GM18526 (cell line): ENCODE measurements around the gene AK5.

ENCODE experiments used
- POLR2A ChIP-seq: IDR thresholded peaks from 3 replicates; pipeline ENCODE4 v1.6.1; 2011; ENCODE audit not compliant: insufficient read length; ENCODE audit errors: extremely low read depth

The AK5 gene

DNA sequence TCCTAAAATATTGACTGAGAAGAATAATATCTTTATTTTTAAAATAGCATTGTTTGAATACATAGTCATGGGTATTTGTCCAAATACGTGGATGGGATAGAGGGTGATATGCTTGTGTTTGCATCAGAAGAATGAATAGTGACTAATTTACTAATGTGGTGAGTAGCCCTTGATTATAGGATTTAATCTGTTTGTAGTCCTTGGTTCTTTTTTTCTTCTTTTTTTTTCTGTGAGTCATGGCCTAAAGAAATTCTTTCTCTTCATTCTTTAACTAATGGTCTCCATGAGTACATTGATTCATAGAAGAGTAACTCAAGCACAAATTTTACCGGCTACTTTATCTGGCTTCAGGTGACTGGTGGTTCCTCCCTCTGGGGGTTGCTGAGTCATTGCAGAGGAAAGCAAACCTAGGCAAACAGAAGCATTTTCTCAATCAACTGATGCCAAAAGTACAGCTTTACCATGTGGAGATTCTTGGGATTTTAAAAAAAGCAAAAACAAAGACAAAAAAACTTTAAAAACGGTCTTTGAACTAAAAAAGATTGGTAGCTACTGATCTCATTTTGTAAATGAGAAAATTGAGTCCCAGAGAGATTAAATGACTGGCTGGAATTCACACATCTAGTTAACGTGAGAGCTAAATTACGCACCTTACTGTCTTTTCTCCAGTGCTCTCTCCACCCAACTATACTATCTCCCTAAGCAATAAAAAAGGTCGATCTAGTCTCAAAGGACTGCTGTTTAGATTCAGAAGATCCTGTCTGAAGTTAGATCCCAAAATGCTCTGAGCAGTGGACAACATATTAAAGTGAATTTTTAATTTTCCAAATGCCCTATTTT lies 40.5 kb downstream of the AK5 start:
- TF ChIP-seq POLR2A, result no peak

DNA sequence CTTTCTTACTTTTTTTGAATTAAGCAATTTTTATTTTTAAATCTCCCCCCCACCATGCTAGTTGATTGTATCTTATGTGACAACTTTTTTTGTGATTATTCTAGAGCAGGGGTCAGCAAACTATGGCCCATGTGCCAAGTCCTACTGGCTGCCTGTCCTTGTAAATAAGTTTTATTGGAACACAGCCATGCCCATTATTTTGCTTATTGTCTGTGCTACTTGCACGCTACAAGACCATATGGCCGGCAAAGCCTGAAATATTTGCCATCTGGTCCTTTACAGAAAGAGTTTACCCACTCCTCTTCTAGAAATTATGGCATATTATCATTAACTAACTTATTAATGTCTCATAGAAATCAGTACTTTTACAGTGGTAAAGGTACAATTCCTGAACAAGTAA lies 51.7 kb downstream of the AK5 start:
- TF ChIP-seq POLR2A, result no peak

DNA sequence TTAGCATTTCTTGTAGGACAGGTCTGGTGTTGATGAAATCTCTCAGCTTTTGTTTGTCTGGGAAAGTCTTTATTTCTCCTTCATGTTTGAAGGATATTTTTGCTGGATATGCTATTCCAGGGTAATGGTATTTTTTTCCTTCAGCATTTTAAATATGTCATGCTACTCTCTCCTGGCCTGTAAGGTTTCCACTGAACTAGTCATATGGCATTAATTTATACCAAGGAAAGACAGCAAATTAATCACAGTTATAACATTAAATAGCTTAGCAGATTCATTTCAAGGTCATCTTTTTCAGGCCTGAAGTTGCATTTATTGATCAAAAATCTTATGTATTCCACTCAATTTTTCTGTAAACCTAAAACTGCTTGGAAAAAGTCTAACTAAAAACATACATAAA lies 54.9 kb downstream of the AK5 start:
- TF ChIP-seq POLR2A, result no peak

DNA sequence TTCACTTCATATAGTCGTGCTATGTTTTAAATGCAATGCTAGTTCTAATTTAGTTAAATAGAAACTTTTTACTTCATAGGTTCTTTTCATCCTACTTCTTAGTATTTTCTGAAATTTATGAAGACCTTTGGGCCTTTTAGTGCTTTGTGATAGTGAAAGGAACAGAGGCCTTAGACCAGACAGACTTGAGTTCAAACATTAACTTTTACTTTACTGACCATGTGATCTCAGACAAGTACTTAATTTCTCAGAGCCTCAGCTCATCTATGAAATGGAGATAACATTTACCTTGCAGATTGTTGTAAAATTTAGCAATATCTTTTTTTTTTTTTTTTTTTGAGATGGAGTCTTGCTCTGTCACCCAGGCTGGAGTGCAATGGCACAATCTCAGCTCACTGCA lies 57.5 kb downstream of the AK5 start:
- TF ChIP-seq POLR2A, result no peak

DNA sequence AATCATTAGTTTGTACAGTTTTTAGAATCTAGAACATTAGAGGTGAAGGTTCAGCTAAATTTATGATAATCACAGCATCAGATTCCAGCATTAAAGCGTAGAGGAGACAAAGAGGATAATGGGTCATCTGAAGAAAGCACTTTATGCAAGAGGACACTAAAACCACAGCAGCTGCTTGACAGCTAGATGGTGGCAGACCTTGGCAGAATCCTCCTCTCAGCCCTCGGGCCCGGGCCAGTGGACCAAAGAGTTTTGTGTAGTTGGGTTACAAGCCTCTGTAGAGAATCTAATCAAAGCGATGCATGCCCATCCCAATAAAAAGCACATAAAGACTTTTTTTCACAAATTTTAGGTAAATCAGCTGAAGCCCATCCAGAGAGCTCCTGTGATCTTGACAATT lies 59.4 kb downstream of the AK5 start:
- no peak for TF ChIP-seq POLR2A

DNA sequence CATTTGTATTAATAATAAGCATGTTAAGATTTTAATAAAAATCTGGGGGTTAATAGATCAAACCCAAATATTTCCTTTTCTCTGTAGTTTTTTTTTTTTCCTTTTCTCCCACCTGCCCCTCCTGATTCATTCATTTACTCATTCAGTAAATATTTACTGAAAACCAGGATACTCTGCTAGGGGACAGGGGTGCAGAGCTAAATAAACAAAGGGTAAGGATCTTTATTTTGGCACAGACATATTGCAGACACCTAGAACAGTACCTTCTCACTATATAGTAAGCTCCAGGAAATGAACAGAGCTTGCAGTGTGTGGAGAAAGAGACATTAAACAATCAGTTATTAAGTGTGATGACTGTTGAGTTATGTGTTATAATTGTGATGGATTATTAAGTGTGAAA lies 60.9 kb downstream of the AK5 start:
- TF ChIP-seq POLR2A, result no peak

DNA sequence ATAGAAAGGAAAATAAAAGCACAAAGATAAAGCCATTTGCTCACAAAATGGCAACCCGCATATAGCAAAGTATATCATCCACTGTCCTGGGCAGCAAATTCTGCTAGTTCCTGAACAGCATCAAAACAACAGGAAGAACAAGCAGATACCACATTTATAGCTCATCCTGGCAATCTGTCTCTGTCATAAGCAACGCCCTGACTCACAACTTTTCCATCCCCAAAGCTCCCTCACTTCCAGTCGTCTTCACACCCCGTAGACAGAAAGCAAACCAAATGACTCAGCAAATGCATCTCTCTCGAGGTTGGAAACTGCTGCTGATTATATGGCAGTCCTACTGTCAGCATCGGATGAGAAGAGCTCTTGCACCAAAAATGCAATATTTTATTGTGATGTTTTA lies 65.8 kb downstream of the AK5 start:
- no peak for TF ChIP-seq POLR2A

DNA sequence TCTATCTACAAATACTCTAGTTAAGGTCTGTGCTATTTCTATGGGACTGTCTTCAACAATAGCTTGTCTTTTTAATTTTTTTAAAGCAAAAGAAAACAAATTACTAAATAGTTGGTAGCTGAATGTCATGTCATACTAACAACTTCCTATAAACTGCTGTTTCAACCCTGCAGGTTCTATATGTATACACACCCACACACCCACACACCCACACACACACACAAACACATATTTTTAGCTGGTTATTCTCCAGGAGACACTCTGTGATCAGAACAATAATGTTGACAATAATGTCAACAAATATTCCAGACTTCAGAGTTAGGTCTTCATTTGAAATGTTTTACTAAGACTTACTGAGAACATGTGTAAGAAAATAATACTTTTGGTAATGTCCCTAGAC lies 66.7 kb downstream of the AK5 start:
- no peak for TF ChIP-seq POLR2A

DNA sequence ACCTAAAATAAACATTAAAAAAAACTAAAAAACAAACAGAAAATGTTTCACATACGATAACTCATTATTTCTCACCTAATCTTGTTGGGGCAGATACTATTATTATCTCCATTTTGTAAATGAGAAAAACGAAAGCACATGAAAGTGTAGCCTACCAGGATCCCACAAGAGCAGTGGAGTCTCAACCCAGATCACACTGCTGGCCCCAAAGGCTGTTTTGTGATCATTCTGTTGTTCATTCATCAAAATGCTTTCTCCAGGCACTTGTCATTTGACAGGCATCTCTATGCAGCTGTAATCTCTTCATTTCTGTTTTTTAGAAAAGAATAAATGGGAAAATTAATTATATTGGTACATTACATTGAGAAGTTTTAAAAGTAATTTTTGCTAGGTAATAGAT lies 67.5 kb downstream of the AK5 start:
- TF ChIP-seq POLR2A, result no peak

DNA sequence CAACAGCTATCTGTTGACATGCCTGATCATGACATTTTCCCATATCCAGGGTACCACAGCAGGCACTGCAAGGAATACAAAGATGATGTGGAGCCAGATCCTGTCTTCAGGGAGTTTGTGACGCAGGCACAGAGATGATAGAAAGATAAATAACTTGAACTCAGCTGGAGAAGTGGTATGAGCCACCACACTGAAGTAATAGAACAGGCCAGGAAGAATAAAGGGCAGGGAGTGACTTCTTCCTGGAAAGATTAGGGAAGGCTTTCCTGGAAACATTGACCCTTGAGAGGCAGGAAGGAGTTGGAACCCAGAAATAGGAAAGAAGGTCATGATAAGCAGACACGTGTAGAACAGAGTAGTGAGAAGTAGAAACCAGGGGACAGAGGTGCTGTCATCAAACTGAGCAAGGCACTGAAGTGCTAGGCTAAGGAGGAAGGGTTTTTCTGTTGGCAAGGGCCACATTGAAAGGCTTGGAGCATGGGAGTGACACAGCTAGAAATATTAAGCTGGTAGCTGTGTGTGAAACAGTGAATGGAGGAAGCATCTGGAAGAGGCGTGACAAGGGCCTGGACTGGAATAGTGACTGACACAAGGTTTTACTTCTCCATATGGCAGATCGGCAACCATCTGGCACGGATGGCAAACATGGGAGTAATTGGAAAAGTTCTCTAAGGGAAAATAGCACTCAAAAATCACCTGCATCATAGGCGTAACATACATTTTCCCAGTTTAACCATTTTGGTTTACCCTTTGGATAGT lies 68.4 kb downstream of the AK5 start:
- TF ChIP-seq POLR2A, result no peak

DNA sequence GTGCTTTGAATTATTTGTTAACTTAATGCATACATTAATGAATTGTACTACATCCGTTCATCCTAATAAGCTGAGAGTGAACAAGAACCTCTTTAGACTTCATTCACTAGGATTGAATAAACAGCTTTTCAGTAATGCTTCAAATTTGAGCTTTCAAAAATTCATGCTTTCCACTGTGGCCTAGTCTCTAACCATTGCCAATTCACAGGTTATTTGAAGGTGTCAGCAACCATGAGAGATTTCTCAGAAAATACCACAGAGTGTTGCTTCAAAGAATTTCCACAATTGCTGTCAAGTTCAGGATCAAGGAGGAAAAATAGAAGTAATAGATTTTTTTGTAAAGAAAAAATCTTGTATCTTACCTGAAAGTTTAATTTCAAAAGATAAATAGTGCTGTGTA lies 72.7 kb downstream of the AK5 start:
- TF ChIP-seq POLR2A, result no peak

DNA sequence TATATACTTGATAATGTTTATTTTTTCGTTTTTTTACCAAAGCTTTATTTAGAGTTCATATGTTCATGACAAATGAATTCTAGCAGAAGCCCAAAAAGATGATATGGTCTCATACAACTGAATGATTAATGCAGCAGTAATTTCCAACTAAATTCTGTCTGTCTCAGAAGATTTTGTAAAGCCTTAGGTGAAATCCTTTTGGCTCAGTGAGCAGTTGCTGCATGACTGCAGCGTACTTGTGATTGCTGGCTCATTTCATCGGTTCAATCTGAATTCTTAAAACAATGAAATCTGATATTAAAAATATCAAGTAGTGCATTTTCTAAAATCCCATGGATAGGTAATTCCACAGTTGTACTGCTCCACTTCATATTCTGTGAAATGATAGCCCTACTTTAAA lies 73.2 kb downstream of the AK5 start:
- TF ChIP-seq POLR2A, result no peak

DNA sequence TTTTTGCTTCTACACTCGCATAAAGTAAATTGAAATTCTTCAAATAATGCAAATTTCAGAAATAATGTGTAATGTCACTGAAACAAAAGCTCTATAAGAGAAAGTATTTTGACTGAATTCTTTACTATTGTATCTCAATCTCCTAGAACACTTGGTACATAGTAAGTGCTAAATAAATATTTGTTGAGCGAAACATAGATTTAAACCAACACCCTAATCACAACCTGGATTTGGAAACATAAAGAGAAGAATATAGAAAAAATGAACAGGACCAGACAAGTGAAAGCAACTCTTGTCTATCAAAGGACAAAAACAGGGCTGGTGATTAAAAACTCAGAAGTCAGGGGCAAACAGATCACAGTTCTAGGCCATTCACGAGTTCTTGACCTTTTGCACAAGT lies 74.3 kb downstream of the AK5 start:
- no peak for TF ChIP-seq POLR2A

DNA sequence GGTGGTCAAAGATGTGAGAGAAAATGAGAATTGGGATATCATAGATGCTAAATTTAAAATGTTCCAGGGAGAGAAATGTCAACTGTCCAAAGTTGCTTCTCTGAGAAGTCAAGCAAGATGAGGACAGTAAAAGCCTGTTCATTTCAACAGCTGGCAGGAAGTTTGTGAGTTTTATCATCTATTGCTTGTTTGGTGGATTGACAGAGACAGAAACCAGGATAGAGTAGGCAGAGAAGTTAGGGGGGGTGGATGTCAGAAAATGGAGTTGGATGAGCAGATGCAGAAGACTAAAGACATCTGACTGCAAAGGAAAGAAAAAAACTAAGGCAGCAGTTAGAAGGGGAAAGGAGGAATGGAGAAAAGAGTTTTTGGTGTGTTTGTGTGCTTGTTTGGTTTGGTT lies 78.4 kb downstream of the AK5 start:
- no peak for TF ChIP-seq POLR2A

DNA sequence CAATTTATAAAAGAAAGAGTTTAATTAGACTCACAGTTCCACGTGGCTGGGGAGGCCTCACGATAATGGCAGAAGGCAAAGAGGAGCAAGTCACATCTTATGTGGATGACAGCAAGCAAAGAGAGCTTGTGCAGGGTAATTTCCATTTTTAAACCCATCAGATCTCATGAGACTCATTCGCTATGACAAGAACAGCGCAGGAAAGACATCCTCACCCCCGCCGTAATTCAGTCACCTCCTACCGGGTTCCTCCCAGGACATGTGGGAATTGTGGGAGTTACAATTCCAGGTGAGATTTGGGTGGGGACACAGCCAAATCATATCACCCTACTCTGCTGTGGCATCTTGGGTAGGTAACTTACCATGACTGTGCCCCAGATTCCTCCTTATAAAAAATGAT lies 79.8 kb downstream of the AK5 start:
- TF ChIP-seq POLR2A, result no peak

DNA sequence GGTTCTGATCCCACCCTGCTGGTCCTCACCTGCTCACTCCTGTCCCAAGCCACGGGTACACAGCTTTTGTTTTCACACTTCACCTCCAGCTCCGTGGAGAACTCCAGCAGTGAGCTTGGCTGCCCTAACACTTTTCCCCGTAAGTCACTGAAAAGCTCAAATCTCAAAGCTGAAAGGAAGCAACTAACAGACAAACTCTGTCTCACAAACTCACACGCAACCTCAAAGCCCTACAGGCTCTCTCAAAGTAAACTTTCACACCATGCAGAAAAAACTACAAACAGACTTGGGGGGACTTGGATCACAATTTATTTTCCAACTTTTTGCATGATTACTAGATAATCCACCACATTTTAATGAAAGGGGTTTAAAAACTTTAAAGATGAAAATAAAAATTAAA lies 88.3 kb downstream of the AK5 start:
- TF ChIP-seq POLR2A, result no peak
